H9 (cell line): ENCODE measurements around the gene CARD11. TPM values are rescaled to one million over a fixed set of nuclear protein-coding genes. Genes with fewer than 3 reads are reported as not detected.

Source experiments
- DNase-seq: peaks from one replicate; pipeline ENCODE4 v3.0.0-alpha.2; 2017
- H2AFZ ChIP-seq: one replicate; pipeline ENCODE4 v1.6.1; 2013; ENCODE audit warnings: mild to moderate bottlenecking, low read length, control low read depth, moderate library complexity
- H2AK5ac ChIP-seq: 2 replicates; pipeline ENCODE4 v1.6.1; 2013; ENCODE audit warnings: low read length, control low read depth, mixed read lengths; ENCODE audit not compliant: insufficient read length
- H2BK120ac ChIP-seq: one replicate; pipeline ENCODE4 v1.6.1; 2013; ENCODE audit warnings: low read depth, mild to moderate bottlenecking, low read length, control low read depth, inconsistent platforms; ENCODE audit not compliant: poor library complexity, severe bottlenecking
- H2BK12ac ChIP-seq: 2 replicates; pipeline ENCODE4 v1.6.1; 2013; ENCODE audit warnings: low read length, control low read depth, mixed read lengths, low read depth; ENCODE audit not compliant: insufficient read length
- H2BK15ac ChIP-seq: 2 replicates; pipeline ENCODE4 v1.6.1; 2013; ENCODE audit warnings: low read depth, low read length, control low read depth
- H2BK20ac ChIP-seq: one replicate; pipeline ENCODE4 v1.6.1; 2013; ENCODE audit warnings: low read depth, mild to moderate bottlenecking, low read length, control low read depth, inconsistent platforms; ENCODE audit not compliant: poor library complexity, severe bottlenecking
- H2BK5ac ChIP-seq: 2 replicates; pipeline ENCODE4 v1.6.1; 2013; ENCODE audit warnings: low read length, control low read depth, mixed read lengths; ENCODE audit not compliant: insufficient read length
- H3K14ac ChIP-seq: 2 replicates; pipeline ENCODE4 v1.6.1; 2013; ENCODE audit warnings: low read length, control low read depth; ENCODE audit not compliant: insufficient read depth
- H3K18ac ChIP-seq: 2 replicates; pipeline ENCODE4 v1.6.1; 2013; ENCODE audit warnings: low read depth, mild to moderate bottlenecking, mixed read lengths, low read length, control low read depth; ENCODE audit not compliant: insufficient read length
- H3K23ac ChIP-seq: 2 replicates; pipeline ENCODE4 v1.6.1; 2013; ENCODE audit warnings: low read length, control low read depth, mixed read lengths, low read depth; ENCODE audit not compliant: insufficient read length
- H3K23me2 ChIP-seq: 2 replicates; pipeline ENCODE4 v1.6.1; 2013; ENCODE audit warnings: low read depth, mild to moderate bottlenecking, mixed read lengths, low read length, control low read depth; ENCODE audit not compliant: insufficient read length, poor library complexity, severe bottlenecking
- H3K27ac ChIP-seq: 2 replicates; pipeline ENCODE4 v1.5.1; 2013; ENCODE audit warnings: low read length, control low read depth, mixed read lengths, low read depth; ENCODE audit not compliant: insufficient read length
- H3K27me3 ChIP-seq: 2 replicates; pipeline ENCODE4 v1.6.1; 2013; ENCODE audit warnings: low read length, control low read depth, inconsistent platforms; ENCODE audit not compliant: insufficient read depth
- H3K4ac ChIP-seq: 2 replicates; pipeline ENCODE4 v1.6.1; 2013; ENCODE audit warnings: low read depth, mild to moderate bottlenecking, control low read depth, inconsistent platforms, low read length, moderate library complexity
- H3K4me1 ChIP-seq: 2 replicates; pipeline ENCODE4 v1.6.1; 2013; ENCODE audit warnings: low read length, control low read depth, inconsistent platforms; ENCODE audit not compliant: insufficient read depth
- H3K4me2 ChIP-seq: 2 replicates; pipeline ENCODE4 v1.6.1; 2013; ENCODE audit warnings: low read length, control low read depth, mixed read lengths; ENCODE audit not compliant: insufficient read length, insufficient read depth
- H3K56ac ChIP-seq: 2 replicates; pipeline ENCODE4 v1.6.1; 2013; ENCODE audit warnings: low read depth, mild to moderate bottlenecking, mixed read lengths, low read length, control low read depth; ENCODE audit not compliant: insufficient read length
- H3K79me1 ChIP-seq: 2 replicates; pipeline ENCODE4 v1.6.1; 2013; ENCODE audit warnings: low read depth, mild to moderate bottlenecking, moderate library complexity, low read length, control low read depth, inconsistent platforms; ENCODE audit not compliant: insufficient read depth, poor library complexity, severe bottlenecking
- H3K79me2 ChIP-seq: 2 replicates; pipeline ENCODE4 v1.6.1; 2013; ENCODE audit warnings: low read length, control low read depth, inconsistent platforms; ENCODE audit not compliant: insufficient read depth
- H3K9ac ChIP-seq: 2 replicates; pipeline ENCODE4 v1.6.1; 2013; ENCODE audit warnings: low read length, control low read depth, mixed read lengths; ENCODE audit not compliant: insufficient read length; ENCODE audit errors: extremely low read depth
- H3K9me3 ChIP-seq: one replicate; pipeline ENCODE4 v1.6.1; 2013; ENCODE audit warnings: low read depth, low read length, inconsistent platforms; ENCODE audit not compliant: control insufficient read depth
- H3T11ph ChIP-seq: one replicate; pipeline ENCODE4 v1.6.1; 2013; ENCODE audit warnings: mild to moderate bottlenecking, low read length, control low read depth, inconsistent platforms
- H4K20me1 ChIP-seq: one replicate; pipeline ENCODE4 v1.6.1; 2013; ENCODE audit not compliant: control insufficient read depth, insufficient read length, insufficient read depth
- H4K5ac ChIP-seq: 2 replicates; pipeline ENCODE4 v1.6.1; 2013; ENCODE audit warnings: low read depth, mild to moderate bottlenecking, mixed read lengths, low read length, control low read depth; ENCODE audit not compliant: insufficient read length
- H4K8ac ChIP-seq: replicated peaks from 2 replicates; pipeline ENCODE4 v1.6.1; 2013; ENCODE audit warnings: low read length, control low read depth, mixed read lengths, low read depth; ENCODE audit not compliant: insufficient read length
- H4K91ac ChIP-seq: 2 replicates; pipeline ENCODE4 v1.6.1; 2013; ENCODE audit warnings: low read depth, mild to moderate bottlenecking, moderate library complexity, mixed read lengths, low read length, control low read depth; ENCODE audit not compliant: insufficient read length
- H3K27ac Mint-ChIP-seq, 3 experiments: 2 replicates in 2 of 3; 3 replicates in 1 of 3; pipeline ENCODE4 v1.8.0; 2020 to 2021; ENCODE audit warnings: mixed read lengths in 3 of 3, mild to moderate bottlenecking in 1 of 3, moderate library complexity in 1 of 3
- H3K27me3 Mint-ChIP-seq: 2 replicates; pipeline ENCODE4 v1.8.0; 2021; ENCODE audit warnings: low read depth, mild to moderate bottlenecking, moderate library complexity, mixed read lengths
- H3K36me3 Mint-ChIP-seq, 3 experiments: 2 replicates in 2 of 3; 3 replicates in 1 of 3; pipeline ENCODE4 v1.8.0; 2020 to 2021; ENCODE audit warnings: low read depth in 3 of 3, mixed read lengths in 3 of 3; ENCODE audit not compliant: insufficient read depth in 1 of 3
- H3K4me1 Mint-ChIP-seq, 2 experiments: 2 replicates each; pipeline ENCODE4 v1.8.0; 2020; ENCODE audit warnings: mixed read lengths in 2 of 2
- H3K4me3 Mint-ChIP-seq, 2 experiments: 2 replicates in 1 of 2; 3 replicates in 1 of 2; pipeline ENCODE4 v1.8.0; 2020 to 2021; ENCODE audit warnings: mild to moderate bottlenecking in 2 of 2, mixed read lengths in 2 of 2, moderate library complexity in 1 of 2
- H3K9me3 Mint-ChIP-seq, 2 experiments: 2 replicates in 1 of 2; 3 replicates in 1 of 2; pipeline ENCODE4 v1.8.0; 2020; ENCODE audit warnings: mild to moderate bottlenecking in 2 of 2, mixed read lengths in 2 of 2, moderate library complexity in 1 of 2
- CTCF ChIP-seq: fragments of 200-600 bp; sonication (generic); conservative IDR thresholded peaks from 3 replicates; pipeline ENCODE4 v1.8.0; 2021; ENCODE audit warnings: antibody characterized with exemption, mild to moderate bottlenecking
- WGBS: extraction: QIAGEN DNeasy Blood & Tissue Kit; methylation state at CpG from one replicate; pipeline ENCODE4 v1.1.7; 2013; ENCODE audit warnings: missing lambda C conversion rate, low lambda C conversion rate, mixed read lengths; ENCODE audit not compliant: insufficient read length; ENCODE audit errors: extremely low coverage; 5-methylcytosine and 5-hydroxymethylcytosine counted together
- total RNA-seq: library from RNA; stranded (reverse); gene quantifications from 2 replicates; pipeline ENCODE4 v1.2.1, GENCODE V29; 2021

Gene CARD11
- total RNA-seq, 1 experiment from 2014 or later: 20.0 TPM

- H2AFZ ChIP-seq: no peak overlapping the region
- no peaks in the 10 kb centered on the region for H4K20me1 ChIP-seq
- H3K56ac ChIP-seq: no peak overlapping the region
- H2BK15ac ChIP-seq: no peak overlapping the region
- no peaks in the 10 kb centered on the region for H3K23me2 ChIP-seq
- no peak for TF ChIP-seq CTCF
- DNase-seq: no peak
- H4K5ac ChIP-seq: no peak overlapping the region
- H2BK12ac ChIP-seq: no peak overlapping the region
- H3K14ac ChIP-seq: no peak overlapping the region
- H3K23ac ChIP-seq: no peak overlapping the region
- H3K79me2 ChIP-seq: no peaks in the 10 kb centered on the region
- no peak overlapping the region for H3K27ac ChIP-seq
- peaks cover 0 to 5% of the 10 kb centered on the region in 2 experiments; a peak in 1 of 4 replicates for H3K4me1 Mint-ChIP-seq
- H3K79me1 ChIP-seq: no peaks in the 10 kb centered on the region
- no peaks in the 10 kb centered on the region; a peak in 1 of 7 replicates for H3K36me3 Mint-ChIP-seq
- no peak overlapping the region for H3K18ac ChIP-seq
- no peaks in the 10 kb centered on the region for H3K4me1 ChIP-seq
- H4K8ac ChIP-seq: no peak overlapping the region
- H3K9me3 ChIP-seq: no peaks in the 10 kb centered on the region
- no peak overlapping the region for H3T11ph ChIP-seq
- no peak overlapping the region for H2BK120ac ChIP-seq
- no peak overlapping the region for H3K4ac ChIP-seq
- H2AK5ac ChIP-seq: no peak overlapping the region
- H4K91ac ChIP-seq: no peak overlapping the region
- H3K4me2 ChIP-seq: no peak overlapping the region
- no CpG with 5 or more reads among the region's 9 CpGs for WGBS
- no peak overlapping the region for H3K4me3 Mint-ChIP-seq
- no peak overlapping the region for H3K27ac Mint-ChIP-seq
- no peak overlapping the region for H2BK20ac ChIP-seq
- no peaks in the 10 kb centered on the region for H3K27me3 ChIP-seq
- no peak overlapping the region for H2BK5ac ChIP-seq
- H3K9ac ChIP-seq: no peak overlapping the region
- no peaks in the 10 kb centered on the region; the same call in none of the 2 replicates for H3K27me3 Mint-ChIP-seq
- H3K9me3 Mint-ChIP-seq: no peaks in the 10 kb centered on the region
These were observed 150.2 kb downstream of the CARD11 start for GRCh38 chr7:2893411-2893861.
